ENCODE measurements around the gene F3. TPM values are rescaled to one million over a fixed set of nuclear protein-coding genes. Genes with fewer than 3 reads are reported as not detected.

The F3 gene
- total RNA-seq, 1 donor, result 5.8 TPM

GRCh38 chr1:94542088-94542870 lies 720 bp upstream of the F3 start:
- Histone ChIP-seq H3K4me3 (ENCODE audit: insufficient read depth, low read length) (peak overlapping the region; percentile 70), H3K79me2 (ENCODE audit: insufficient read depth, low read length) (no peaks in the 10 kb centered on the region), H2AFZ (ENCODE audit: low read length) (peak overlapping the region; percentile 29), H3K36me3 (ENCODE audit: insufficient read depth, low read length) (no peaks in the 10 kb centered on the region), H3K9me3 (ENCODE audit: low read depth, low read length) (no peaks in the 10 kb centered on the region), H3K4me1 (ENCODE audit: insufficient read depth, low read length) (peaks cover 35% of the 10 kb centered on the region), H3K27me3 (ENCODE audit: insufficient read depth, low read length) (peaks cover 8% of the 10 kb centered on the region), H4K20me1 (ENCODE audit: insufficient read depth, low read length) (peaks cover 4% of the 10 kb centered on the region), H3K27ac (ENCODE audit: low read depth, low read length) (peak overlapping the region; percentile 55), H3K4me2 (ENCODE audit: insufficient read depth, low read length) (peak overlapping the region; percentile 87)
- peak; percentile 68 for DNase-seq (ENCODE audit: insufficient read length, low spot score, missing footprints)
- TF ChIP-seq CTCF (IDR thresholded peaks at IDR 0.05; ENCODE audit: extremely low read depth, low read depth, low read length), result no peak

GRCh38 chr1:94540440-94541245 lies 916 bp downstream of the F3 start:
- Histone ChIP-seq H3K4me1 (ENCODE audit: insufficient read depth, low read length) (peaks cover 35% of the 10 kb centered on the region), H3K79me2 (ENCODE audit: insufficient read depth, low read length) (no peaks in the 10 kb centered on the region), H3K27me3 (ENCODE audit: insufficient read depth, low read length) (peaks cover 8% of the 10 kb centered on the region), H3K36me3 (ENCODE audit: insufficient read depth, low read length) (peaks cover 4% of the 10 kb centered on the region), H3K4me2 (ENCODE audit: insufficient read depth, low read length) (peak overlapping the region; percentile 72), H3K27ac (ENCODE audit: low read depth, low read length) (peak overlapping the region; percentile 40), H3K4me3 (ENCODE audit: insufficient read depth, low read length) (peak overlapping the region; percentile 70), H2AFZ (ENCODE audit: low read length) (no peak overlapping the region), H3K9me3 (ENCODE audit: low read depth, low read length) (no peaks in the 10 kb centered on the region), H4K20me1 (ENCODE audit: insufficient read depth, low read length) (peaks cover 4% of the 10 kb centered on the region)
- no peak for TF ChIP-seq CTCF (IDR thresholded peaks at IDR 0.05; ENCODE audit: extremely low read depth, low read depth, low read length)
- no peak for DNase-seq (ENCODE audit: insufficient read length, low spot score, missing footprints)

GRCh38 chr1:94539496-94539895 lies 2.1 kb downstream of the F3 start:
- Histone ChIP-seq H3K4me2 (ENCODE audit: insufficient read depth, low read length) (peak overlapping the region; percentile 72), H3K9me3 (ENCODE audit: low read depth, low read length) (no peaks in the 10 kb centered on the region), H3K36me3 (ENCODE audit: insufficient read depth, low read length) (peaks cover 13% of the 10 kb centered on the region), H4K20me1 (ENCODE audit: insufficient read depth, low read length) (peaks cover 4% of the 10 kb centered on the region), H3K27ac (ENCODE audit: low read depth, low read length) (no peak overlapping the region), H3K79me2 (ENCODE audit: insufficient read depth, low read length) (no peaks in the 10 kb centered on the region), H3K4me3 (ENCODE audit: insufficient read depth, low read length) (peak overlapping the region; percentile 70), H3K27me3 (ENCODE audit: insufficient read depth, low read length) (peaks cover 8% of the 10 kb centered on the region), H2AFZ (ENCODE audit: low read length) (no peak overlapping the region), H3K4me1 (ENCODE audit: insufficient read depth, low read length) (peaks cover 25% of the 10 kb centered on the region)
- DNase-seq (ENCODE audit: insufficient read length, low spot score, missing footprints), result peak; percentile 85
- TF ChIP-seq CTCF (IDR thresholded peaks at IDR 0.05; ENCODE audit: extremely low read depth, low read depth, low read length), result no peak
